NT2/D1 (cell line): Measurements from ENCODE around the gene SLIT3.

Source experiments
- SUZ12 ChIP-seq: IDR thresholded peaks from 2 replicates; pipeline ENCODE4 v1.6.1; 2011; ENCODE audit not compliant: insufficient read length, insufficient read depth; ENCODE audit errors: extremely low read depth
- YY1 ChIP-seq: IDR thresholded peaks from 2 replicates; pipeline ENCODE4 v1.6.1; 2011; ENCODE audit not compliant: insufficient read length, insufficient read depth
- ZNF274 ChIP-seq: IDR thresholded peaks from 2 replicates; pipeline ENCODE4 v1.6.1; 2011; ENCODE audit warnings: mild to moderate bottlenecking, low read depth, low read length

DNA sequence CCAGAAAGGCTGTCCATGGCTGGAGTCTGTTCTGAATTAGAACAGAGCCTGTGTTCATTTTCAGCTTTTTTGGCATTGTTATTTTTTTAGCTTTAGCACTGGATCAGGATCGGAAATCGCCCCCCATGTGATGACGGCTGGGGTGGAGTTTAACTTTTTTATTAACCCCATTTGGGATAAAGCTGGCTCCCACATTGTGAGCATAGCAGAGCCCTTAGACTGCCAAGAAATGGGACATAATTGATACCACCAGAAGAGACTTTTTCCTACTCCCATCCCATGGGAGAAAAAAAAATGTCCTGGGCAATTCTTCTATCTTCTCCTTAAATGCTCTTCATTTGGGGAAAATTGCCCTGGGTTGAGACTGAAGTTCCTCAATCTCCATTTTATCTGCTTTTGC is 52.4 kb downstream of the SLIT3 start:
- no peak for TF ChIP-seq YY1
- TF ChIP-seq ZNF274: no peak
- no peak for TF ChIP-seq SUZ12
